Measurements from ENCODE around the gene BEND6.
A peak's percentile ranks its signal among the peaks of the same experiment; 100 is the strongest.
"Not testable (repeated sequence)": the region's sequence is repeated elsewhere in the genome, so short reads cannot be mapped to it uniquely, and the experiment has no call there.

The BEND6 gene

GRCh38 chr6:56984361-56984760 is 29.5 kb downstream of the BEND6 start:
- no peak for DNase-seq (ENCODE audit: low spot score)

- DNase-seq (ENCODE audit: low spot score), result no peak
These were observed 30.0 kb downstream of the BEND6 start for GRCh38 chr6:56984884-56985283.

GRCh38 chr6:56986611-56987010 is 31.7 kb downstream of the BEND6 start:
- no peak for DNase-seq (ENCODE audit: low spot score)

GRCh38 chr6:56988145-56988544 is 33.2 kb downstream of the BEND6 start:
- DNase-seq (ENCODE audit: low spot score), result no peak

- no peak for DNase-seq (ENCODE audit: low spot score)
These were observed 37.1 kb downstream of the BEND6 start for GRCh38 chr6:56992036-56992435.

- DNase-seq (ENCODE audit: low spot score), result no peak
These were observed 37.8 kb downstream of the BEND6 start for GRCh38 chr6:56992703-56993102.

- no peak for DNase-seq (ENCODE audit: low spot score)
These were observed 40.5 kb downstream of the BEND6 start for GRCh38 chr6:56995347-56995902.

- DNase-seq (ENCODE audit: low spot score), result no peak
These were observed 41.5 kb downstream of the BEND6 start for GRCh38 chr6:56996401-56996800.

- no peak for DNase-seq (ENCODE audit: low spot score)
These were observed 44.1 kb downstream of the BEND6 start for GRCh38 chr6:56999049-56999448.

GRCh38 chr6:56999748-57000147 is 44.8 kb downstream of the BEND6 start:
- not testable (repeated sequence) for DNase-seq (ENCODE audit: low spot score)

- no peak for DNase-seq (ENCODE audit: low spot score)
These were observed 47.3 kb downstream of the BEND6 start for GRCh38 chr6:57002197-57002596.

GRCh38 chr6:57004292-57004691 is 49.4 kb downstream of the BEND6 start:
- DNase-seq (ENCODE audit: low spot score), result no peak

GRCh38 chr6:57006101-57006500 is 51.2 kb downstream of the BEND6 start:
- no peak for DNase-seq (ENCODE audit: low spot score)

- not testable (repeated sequence) for DNase-seq (ENCODE audit: low spot score)
These were observed 53.2 kb downstream of the BEND6 start for GRCh38 chr6:57008069-57008468.

- no peak for DNase-seq (ENCODE audit: low spot score)
These were observed 58.6 kb downstream of the BEND6 start for GRCh38 chr6:57013521-57013926.

GRCh38 chr6:57017069-57017468 is 62.2 kb downstream of the BEND6 start:
- DNase-seq (ENCODE audit: low spot score), result no peak

- DNase-seq (ENCODE audit: low spot score), result no peak
These were observed 62.9 kb downstream of the BEND6 start for GRCh38 chr6:57017841-57018240.

GRCh38 chr6:57019434-57019833 is 64.5 kb downstream of the BEND6 start:
- DNase-seq (ENCODE audit: low spot score), result no peak

- DNase-seq (ENCODE audit: low spot score), result peak; percentile 34
These were observed 66.3 kb downstream of the BEND6 start for GRCh38 chr6:57021086-57021720.

GRCh38 chr6:57024321-57024720 is 69.4 kb downstream of the BEND6 start:
- DNase-seq (ENCODE audit: low spot score), result no peak

- DNase-seq (ENCODE audit: low spot score), result no peak
These were observed 69.9 kb downstream of the BEND6 start for GRCh38 chr6:57024775-57025174.

- DNase-seq (ENCODE audit: low spot score), result no peak
These were observed 71.1 kb downstream of the BEND6 start for GRCh38 chr6:57026001-57026400.

- DNase-seq (ENCODE audit: low spot score), result no peak
These were observed 72.4 kb downstream of the BEND6 start for GRCh38 chr6:57027301-57027700.

GRCh38 chr6:57029213-57029612 is 74.3 kb downstream of the BEND6 start:
- DNase-seq (ENCODE audit: low spot score), result no peak

Data from CD4-positive, alpha-beta T cell treated with Interleukin-2 at 100 ng/mL for 4 hours (primary cell).